GM12892 (cell line): ENCODE results near the gene TALDO1.

Experiments
- POLR2A ChIP-seq: IDR thresholded peaks from 2 replicates; pipeline ENCODE4 v1.6.1; 2011; ENCODE audit warnings: low read depth, low read length, control low read depth
- POLR2AphosphoS5 ChIP-seq: IDR thresholded peaks from 2 replicates; pipeline ENCODE4 v1.6.1; 2011; ENCODE audit warnings: low read depth, low read length, control low read depth

DNA sequence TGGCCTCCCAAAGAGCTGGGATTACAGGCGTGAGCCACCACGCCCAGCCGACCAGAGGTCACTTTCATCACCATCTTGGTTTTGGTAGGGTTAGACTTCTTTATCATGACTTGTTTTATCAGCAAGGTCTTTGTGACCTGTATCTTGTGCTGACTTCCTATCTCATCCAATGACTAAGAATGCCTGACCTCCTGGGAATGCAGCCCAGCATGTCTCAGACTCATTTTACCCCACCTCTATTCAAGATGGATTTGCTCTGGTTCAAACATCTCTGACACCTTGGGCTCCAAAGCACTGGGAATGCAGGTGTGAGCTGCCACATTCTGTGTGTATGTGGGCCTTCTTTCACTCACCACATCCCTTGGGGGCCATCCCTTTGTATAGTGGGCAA, 5.1 kb upstream of the TALDO1 start:
- TF ChIP-seq POLR2AphosphoS5 (no peak), POLR2A (no peak)
